ENCODE results near the gene TOMM40.
"Not testable (repeated sequence)": the region's sequence is repeated elsewhere in the genome, so short reads cannot be mapped to it uniquely, and the experiment has no call there.

The TOMM40 gene

DNA sequence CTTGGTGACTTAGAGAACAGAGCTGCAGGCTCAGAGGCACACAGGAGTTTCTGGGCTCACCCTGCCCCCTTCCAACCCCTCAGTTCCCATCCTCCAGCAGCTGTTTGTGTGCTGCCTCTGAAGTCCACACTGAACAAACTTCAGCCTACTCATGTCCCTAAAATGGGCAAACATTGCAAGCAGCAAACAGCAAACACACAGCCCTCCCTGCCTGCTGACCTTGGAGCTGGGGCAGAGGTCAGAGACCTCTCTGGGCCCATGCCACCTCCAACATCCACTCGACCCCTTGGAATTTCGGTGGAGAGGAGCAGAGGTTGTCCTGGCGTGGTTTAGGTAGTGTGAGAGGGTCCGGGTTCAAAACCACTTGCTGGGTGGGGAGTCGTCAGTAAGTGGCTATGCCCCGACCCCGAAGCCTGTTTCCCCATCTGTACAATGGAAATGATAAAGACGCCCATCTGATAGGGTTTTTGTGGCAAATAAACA lies 33.2 kb downstream of the TOMM40 start:
- H3K4me3 ChIP-seq (ENCODE audit: low read length), result no peak overlapping the region
- no peak for TF ChIP-seq ZNF274 (IDR thresholded peaks at IDR 0.05; ENCODE audit: low read depth, low read length)

- TF ChIP-seq ZNF274 (IDR thresholded peaks at IDR 0.05; ENCODE audit: low read depth, low read length), result no peak
- no peak overlapping the region for H3K4me3 ChIP-seq (ENCODE audit: low read length)
Observed at GRCh38 chr19:44925114-44925891, 34.2 kb downstream of the TOMM40 start.

GRCh38 chr19:44926245-44927077 lies 35.4 kb downstream of the TOMM40 start:
- not testable (repeated sequence) for H3K4me3 ChIP-seq (ENCODE audit: low read length)

GRCh38 chr19:44927746-44928145 lies 36.7 kb downstream of the TOMM40 start:
- TF ChIP-seq ZNF274 (IDR thresholded peaks at IDR 0.05; ENCODE audit: low read depth, low read length), result no peak
- H3K4me3 ChIP-seq (ENCODE audit: low read length), result no peak overlapping the region

- no peak for TF ChIP-seq ZNF274 (IDR thresholded peaks at IDR 0.05; ENCODE audit: low read depth, low read length)
- no peak overlapping the region for H3K4me3 ChIP-seq (ENCODE audit: low read length)
Observed at GRCh38 chr19:44930088-44930487, 39.0 kb downstream of the TOMM40 start.

GRCh38 chr19:44931541-44931940 lies 40.5 kb downstream of the TOMM40 start:
- TF ChIP-seq ZNF274 (IDR thresholded peaks at IDR 0.05; ENCODE audit: low read depth, low read length), result no peak

GRCh38 chr19:44939668-44940067 lies 48.6 kb downstream of the TOMM40 start:
- H3K4me3 ChIP-seq (ENCODE audit: low read length), result no peak overlapping the region
- no peak for TF ChIP-seq ZNF274 (IDR thresholded peaks at IDR 0.05; ENCODE audit: low read depth, low read length)

More at GRCh38 chr19:44931541-44931940, 40.5 kb downstream of the TOMM40 start:
- no peak overlapping the region for H3K4me3 ChIP-seq (ENCODE audit: low read length)

GRCh38 chr19:44942067-44942571 lies 51.1 kb downstream of the TOMM40 start, which contains the start of gene APOC4:
APOC4 (plus strand) TSS chr19:44942237; CDS start chr19:44942278, 41 bp downstream.
- TF ChIP-seq ZNF274 (IDR thresholded peaks at IDR 0.05; ENCODE audit: low read depth, low read length), result no peak

GRCh38 chr19:44943801-44944249 lies 52.8 kb downstream of the TOMM40 start:
- H3K4me3 ChIP-seq (ENCODE audit: low read length), result no peak overlapping the region
- no peak for TF ChIP-seq ZNF274 (IDR thresholded peaks at IDR 0.05; ENCODE audit: low read depth, low read length)

More at GRCh38 chr19:44942067-44942571, 51.1 kb downstream of the TOMM40 start, which contains the start of gene APOC4:
- no peak within 1 kb of the TSS for H3K4me3 ChIP-seq (ENCODE audit: low read length)

- no peak overlapping the region for H3K4me3 ChIP-seq (ENCODE audit: low read length)
- no peak for TF ChIP-seq ZNF274 (IDR thresholded peaks at IDR 0.05; ENCODE audit: low read depth, low read length)
Observed at GRCh38 chr19:44947041-44947581, 56.1 kb downstream of the TOMM40 start.

- H3K4me3 ChIP-seq (ENCODE audit: low read length), result no peak overlapping the region
- TF ChIP-seq ZNF274 (IDR thresholded peaks at IDR 0.05; ENCODE audit: low read depth, low read length), result no peak
Observed at GRCh38 chr19:44948237-44948636, 57.2 kb downstream of the TOMM40 start.

DNA sequence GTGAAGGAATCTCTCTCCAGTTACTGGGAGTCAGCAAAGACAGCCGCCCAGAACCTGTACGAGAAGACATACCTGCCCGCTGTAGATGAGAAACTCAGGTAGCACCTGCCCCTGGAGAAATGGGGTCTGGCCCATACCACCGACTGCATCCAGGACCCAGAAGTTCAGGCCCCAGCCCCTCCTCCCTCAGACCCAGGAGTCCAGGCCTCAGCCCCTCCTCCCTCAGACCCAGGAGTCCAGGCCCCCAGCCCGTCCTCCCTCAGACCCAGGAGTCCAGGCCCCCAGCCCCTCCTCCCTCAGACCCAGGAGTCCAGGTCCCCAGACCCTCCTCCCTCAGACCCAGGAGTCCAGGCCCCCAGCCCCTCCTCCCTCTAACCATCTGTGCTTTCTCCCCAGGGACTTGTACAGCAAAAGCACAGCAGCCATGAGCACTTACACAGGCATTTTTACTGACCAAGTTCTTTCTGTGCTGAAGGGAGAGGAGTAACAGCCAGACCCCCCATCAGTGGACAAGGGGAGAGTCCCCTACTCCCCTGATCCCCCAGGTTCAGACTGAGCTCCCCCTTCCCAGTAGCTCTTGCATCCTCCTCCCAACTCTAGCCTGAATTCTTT lies 57.8 kb downstream of the TOMM40 start:
- no peak overlapping the region for H3K4me3 ChIP-seq (ENCODE audit: low read length)
- no peak for TF ChIP-seq ZNF274 (IDR thresholded peaks at IDR 0.05; ENCODE audit: low read depth, low read length)

DNA sequence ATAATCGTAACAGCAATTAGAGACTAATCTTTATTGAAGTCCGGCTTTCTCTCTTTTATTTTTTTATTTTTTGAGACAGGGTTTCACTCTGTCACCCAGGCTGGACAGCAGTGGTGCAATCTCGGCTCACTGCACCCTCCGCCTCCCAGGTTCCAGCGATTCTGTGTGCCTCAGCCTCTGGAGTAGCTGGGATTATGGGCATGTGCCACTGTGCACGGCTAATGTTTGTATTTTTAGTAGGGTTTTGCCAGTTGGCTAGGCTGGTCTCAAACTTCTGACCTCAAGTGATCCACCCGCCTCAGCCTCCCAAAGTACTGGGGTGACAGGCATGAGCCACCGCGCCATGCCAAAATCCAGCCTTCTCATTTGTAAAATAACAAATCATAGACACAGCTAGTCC lies 58.5 kb downstream of the TOMM40 start:
- no peak for TF ChIP-seq ZNF274 (IDR thresholded peaks at IDR 0.05; ENCODE audit: low read depth, low read length)
- H3K4me3 ChIP-seq (ENCODE audit: low read length), result no peak overlapping the region
